Measurements from ENCODE around the gene POU1F1. TPM values are rescaled to one million over a fixed set of nuclear protein-coding genes. Genes with fewer than 3 reads are reported as not detected.
A peak's percentile ranks its signal among the peaks of the same experiment; 100 is the strongest.

The POU1F1 gene
- total RNA-seq, 4 donors from 2014 or later, result not detected

- Histone ChIP-seq H3K27me3 (no peaks in the 10 kb centered on the region), H3K4me1 (no peaks in the 10 kb centered on the region), H3K4me3 (no peak overlapping the region), H3K9me3 (no peaks in the 10 kb centered on the region), H3K36me3 (no peaks in the 10 kb centered on the region), H3K27ac (no peak overlapping the region)
- TF ChIP-seq POLR2A (IDR thresholded peaks at IDR 0.05), result no peak
- peak; percentile 21 to 39 for TF ChIP-seq CTCF (IDR thresholded peaks at IDR 0.05)
- no peak for TF ChIP-seq EP300 (IDR thresholded peaks at IDR 0.05)
- no peak for TF ChIP-seq POLR2AphosphoS5 (IDR thresholded peaks at IDR 0.05)
- no peak for DNase-seq (ENCODE audit: low spot score in 2 of 2)
- WGBS, result 14% methylated on average over 3 of the region's 3 CpGs
Measured at GRCh38 chr3:87298111-87298718, 21.8 kb upstream of the POU1F1 start.

- DNase-seq (ENCODE audit: low spot score in 2 of 2), result no peak
- no peak for TF ChIP-seq CTCF (IDR thresholded peaks at IDR 0.05)
- TF ChIP-seq EP300 (IDR thresholded peaks at IDR 0.05), result no peak
- no peak for TF ChIP-seq POLR2AphosphoS5 (IDR thresholded peaks at IDR 0.05)
- TF ChIP-seq POLR2A (IDR thresholded peaks at IDR 0.05), result no peak
- Histone ChIP-seq H3K4me1 (no peaks in the 10 kb centered on the region), H3K36me3 (no peaks in the 10 kb centered on the region), H3K27me3 (no peaks in the 10 kb centered on the region), H3K4me3 (no peak overlapping the region), H3K9me3 (no peaks in the 10 kb centered on the region), H3K27ac (no peak overlapping the region)
- 93% methylated on average over 8 of the region's 8 CpGs for WGBS
Measured at GRCh38 chr3:87288446-87288845, 12.1 kb upstream of the POU1F1 start.

GRCh38 chr3:87287011-87287410, 10.6 kb upstream of the POU1F1 start:
- TF ChIP-seq POLR2A (IDR thresholded peaks at IDR 0.05) (no peak), EP300 (IDR thresholded peaks at IDR 0.05) (no peak), CTCF (IDR thresholded peaks at IDR 0.05) (no peak), POLR2AphosphoS5 (IDR thresholded peaks at IDR 0.05) (no peak)
- Histone ChIP-seq H3K36me3 (no peaks in the 10 kb centered on the region), H3K27ac (no peak overlapping the region), H3K9me3 (no peaks in the 10 kb centered on the region), H3K27me3 (no peaks in the 10 kb centered on the region), H3K4me3 (no peak overlapping the region), H3K4me1 (no peaks in the 10 kb centered on the region)
- WGBS, result 92% methylated on average over 1 of the region's 1 CpG
- no peak for DNase-seq (ENCODE audit: low spot score in 2 of 2)

GRCh38 chr3:87272718-87273341, 3.6 kb downstream of the POU1F1 start:
- no peak for DNase-seq (ENCODE audit: low spot score in 2 of 2)
- H3K4me3 ChIP-seq, result no peak overlapping the region
- no peaks in the 10 kb centered on the region for H3K36me3 ChIP-seq
- H3K27me3 ChIP-seq, result no peaks in the 10 kb centered on the region
- no peak for TF ChIP-seq POLR2AphosphoS5 (IDR thresholded peaks at IDR 0.05)
- TF ChIP-seq EP300 (IDR thresholded peaks at IDR 0.05), result no peak
- TF ChIP-seq CTCF (IDR thresholded peaks at IDR 0.05), result no peak
- TF ChIP-seq POLR2A (IDR thresholded peaks at IDR 0.05), result no peak
- 89% methylated on average over 4 of the region's 4 CpGs for WGBS
- no peaks in the 10 kb centered on the region for H3K4me1 ChIP-seq
- H3K9me3 ChIP-seq, result no peaks in the 10 kb centered on the region
- H3K27ac ChIP-seq, result no peak overlapping the region

- Histone ChIP-seq H3K27me3 (no peaks in the 10 kb centered on the region), H3K27ac (no peak overlapping the region), H3K36me3 (no peaks in the 10 kb centered on the region), H3K9me3 (no peaks in the 10 kb centered on the region), H3K4me3 (no peak overlapping the region), H3K4me1 (no peaks in the 10 kb centered on the region)
- DNase-seq (ENCODE audit: low spot score in 2 of 2), result no peak
- no peak for TF ChIP-seq EP300 (IDR thresholded peaks at IDR 0.05)
- TF ChIP-seq POLR2A (IDR thresholded peaks at IDR 0.05), result no peak
- no peak for TF ChIP-seq POLR2AphosphoS5 (IDR thresholded peaks at IDR 0.05)
- no peak for TF ChIP-seq CTCF (IDR thresholded peaks at IDR 0.05)
- 53% methylated on average over 4 of the region's 4 CpGs for WGBS
Measured at GRCh38 chr3:87270908-87271700, 5.3 kb downstream of the POU1F1 start.

Measured in suprapubic skin (tissue), 4 donors.